Memory B cell (primary cell): ENCODE data around the gene CFAP299.
A peak's percentile ranks its signal among the peaks of the same experiment; 100 is the strongest.

Source experiments
- ATAC-seq: fragments of 150-1000 bp; cut with Tn5 transposase; 2 replicates; pipeline ENCODE4 v1.10.0; 2021; ENCODE audit warnings: low read depth, mild to moderate bottlenecking, moderate library complexity
- DNase-seq, 2 donors: peaks; one replicate each; pipeline ENCODE4 v3.0.0; 2022; ENCODE audit warnings: low spot score in 2 of 2
- H3K27ac Mint-ChIP-seq: one replicate; pipeline ENCODE4 v1.8.0; 2022; ENCODE audit warnings: mild to moderate bottlenecking, moderate library complexity, mixed read lengths
- H3K27me3 Mint-ChIP-seq: one replicate; pipeline ENCODE4 v1.8.0; 2022; ENCODE audit warnings: mixed read lengths
- H3K36me3 Mint-ChIP-seq: one replicate; pipeline ENCODE4 v1.8.0; 2022; ENCODE audit warnings: mild to moderate bottlenecking, mixed read lengths
- H3K4me1 Mint-ChIP-seq: one replicate; pipeline ENCODE4 v1.8.0; 2022; ENCODE audit warnings: mixed read lengths
- H3K4me3 Mint-ChIP-seq: one replicate; pipeline ENCODE4 v1.8.0; 2022; ENCODE audit warnings: mild to moderate bottlenecking, moderate library complexity, mixed read lengths
- H3K9me3 Mint-ChIP-seq: one replicate; pipeline ENCODE4 v1.8.0; 2022; ENCODE audit warnings: mixed read lengths

The CFAP299 gene

GRCh38 chr4:80542747-80543146 lies 207.2 kb downstream of the CFAP299 start:
- Mint-ChIP-seq H3K4me1 (peaks cover 2% of the 10 kb centered on the region), H3K9me3 (no peaks in the 10 kb centered on the region), H3K4me3 (no peak overlapping the region), H3K27me3 (peaks cover 7% of the 10 kb centered on the region), H3K27ac (no peak overlapping the region), H3K36me3 (no peaks in the 10 kb centered on the region)
- ATAC-seq (no peak), DNase-seq (no peak)

- peaks cover 8% of the 10 kb centered on the region for H3K9me3 Mint-ChIP-seq
- ATAC-seq (no peak), DNase-seq (no peak)
- no peak overlapping the region for H3K4me3 Mint-ChIP-seq
- H3K36me3 Mint-ChIP-seq, result peaks cover 3% of the 10 kb centered on the region
- H3K4me1 Mint-ChIP-seq, result no peaks in the 10 kb centered on the region
- H3K27me3 Mint-ChIP-seq, result peaks cover 3% of the 10 kb centered on the region
- no peak overlapping the region for H3K27ac Mint-ChIP-seq
Measured at GRCh38 chr4:80560337-80560736, 224.8 kb downstream of the CFAP299 start.

GRCh38 chr4:80566203-80566872 lies 230.8 kb downstream of the CFAP299 start:
- DNase-seq (no peak), ATAC-seq (no peak)

GRCh38 chr4:80568891-80569290 lies 233.4 kb downstream of the CFAP299 start:
- H3K36me3 Mint-ChIP-seq, result no peaks in the 10 kb centered on the region
- H3K9me3 Mint-ChIP-seq, result peaks cover 2% of the 10 kb centered on the region
- no peak overlapping the region for H3K27ac Mint-ChIP-seq
- ATAC-seq, result no peak
- DNase-seq, result no peak
- no peak overlapping the region for H3K4me3 Mint-ChIP-seq
- H3K27me3 Mint-ChIP-seq, result peaks cover 1% of the 10 kb centered on the region
- H3K4me1 Mint-ChIP-seq, result no peaks in the 10 kb centered on the region

More at GRCh38 chr4:80566203-80566872, 230.8 kb downstream of the CFAP299 start:
- H3K4me3 Mint-ChIP-seq, result no peak overlapping the region
- peaks cover 8% of the 10 kb centered on the region for H3K9me3 Mint-ChIP-seq
- H3K27me3 Mint-ChIP-seq, result peaks cover 3% of the 10 kb centered on the region
- H3K36me3 Mint-ChIP-seq, result peaks cover 3% of the 10 kb centered on the region
- no peak overlapping the region for H3K27ac Mint-ChIP-seq
- H3K4me1 Mint-ChIP-seq, result no peaks in the 10 kb centered on the region

- ATAC-seq, result no peak
- Mint-ChIP-seq H3K36me3 (no peaks in the 10 kb centered on the region), H3K27me3 (peaks cover 1% of the 10 kb centered on the region), H3K9me3 (peaks cover 2% of the 10 kb centered on the region), H3K27ac (no peak overlapping the region), H3K4me1 (no peaks in the 10 kb centered on the region), H3K4me3 (no peak overlapping the region)
- no peak for DNase-seq
Measured at GRCh38 chr4:80576796-80577195, 241.3 kb downstream of the CFAP299 start.

GRCh38 chr4:80578001-80578400 lies 242.5 kb downstream of the CFAP299 start:
- no peak for DNase-seq
- no peaks in the 10 kb centered on the region for H3K4me1 Mint-ChIP-seq
- peaks cover 2% of the 10 kb centered on the region for H3K9me3 Mint-ChIP-seq
- no peak overlapping the region for H3K4me3 Mint-ChIP-seq
- H3K27ac Mint-ChIP-seq, result no peak overlapping the region
- peaks cover 1% of the 10 kb centered on the region for H3K27me3 Mint-ChIP-seq
- no peaks in the 10 kb centered on the region for H3K36me3 Mint-ChIP-seq
- no peak for ATAC-seq

- no peaks in the 10 kb centered on the region for H3K9me3 Mint-ChIP-seq
- H3K27ac Mint-ChIP-seq, result no peak overlapping the region
- peaks cover 1% of the 10 kb centered on the region for H3K27me3 Mint-ChIP-seq
- no peak overlapping the region for H3K4me3 Mint-ChIP-seq
- H3K4me1 Mint-ChIP-seq, result no peaks in the 10 kb centered on the region
- DNase-seq (no peak), ATAC-seq (no peak)
- H3K36me3 Mint-ChIP-seq, result no peaks in the 10 kb centered on the region
Measured at GRCh38 chr4:80585542-80585941, 250.0 kb downstream of the CFAP299 start.

- Mint-ChIP-seq H3K27ac (no peak overlapping the region), H3K4me3 (no peak overlapping the region), H3K9me3 (no peaks in the 10 kb centered on the region), H3K36me3 (no peaks in the 10 kb centered on the region), H3K4me1 (no peaks in the 10 kb centered on the region), H3K27me3 (no peaks in the 10 kb centered on the region)
- DNase-seq (no peak), ATAC-seq (no peak)
Measured at GRCh38 chr4:80586716-80587115, 251.2 kb downstream of the CFAP299 start.

GRCh38 chr4:80587871-80588385 lies 252.4 kb downstream of the CFAP299 start:
- Mint-ChIP-seq H3K4me3 (no peak overlapping the region), H3K36me3 (no peaks in the 10 kb centered on the region), H3K27ac (no peak overlapping the region), H3K4me1 (no peaks in the 10 kb centered on the region), H3K27me3 (no peaks in the 10 kb centered on the region), H3K9me3 (no peaks in the 10 kb centered on the region)
- ATAC-seq (no peak), DNase-seq (no peak)

- peak; percentile 58 for ATAC-seq
- Mint-ChIP-seq H3K36me3 (no peaks in the 10 kb centered on the region), H3K4me1 (peaks cover 3% of the 10 kb centered on the region), H3K4me3 (no peak overlapping the region), H3K27me3 (no peaks in the 10 kb centered on the region), H3K9me3 (no peaks in the 10 kb centered on the region), H3K27ac (no peak overlapping the region)
- DNase-seq, result no peak
Measured at GRCh38 chr4:80592950-80593349, 257.4 kb downstream of the CFAP299 start.

GRCh38 chr4:80594701-80595100 lies 259.2 kb downstream of the CFAP299 start:
- H3K27ac Mint-ChIP-seq, result no peak overlapping the region
- ATAC-seq, result no peak
- no peak for DNase-seq
- no peaks in the 10 kb centered on the region for H3K27me3 Mint-ChIP-seq
- H3K4me1 Mint-ChIP-seq, result peaks cover 3% of the 10 kb centered on the region
- H3K4me3 Mint-ChIP-seq, result no peak overlapping the region
- H3K36me3 Mint-ChIP-seq, result no peaks in the 10 kb centered on the region
- H3K9me3 Mint-ChIP-seq, result no peaks in the 10 kb centered on the region

GRCh38 chr4:80608281-80608980 lies 272.9 kb downstream of the CFAP299 start:
- peaks cover 24% of the 10 kb centered on the region for H3K4me1 Mint-ChIP-seq
- H3K27me3 Mint-ChIP-seq, result peaks cover 1% of the 10 kb centered on the region
- DNase-seq, result no peak
- H3K9me3 Mint-ChIP-seq, result peaks cover 5% of the 10 kb centered on the region
- no peak for ATAC-seq
- no peaks in the 10 kb centered on the region for H3K36me3 Mint-ChIP-seq
- H3K27ac Mint-ChIP-seq, result no peak overlapping the region
- H3K4me3 Mint-ChIP-seq, result no peak overlapping the region

GRCh38 chr4:80610199-80610598 lies 274.7 kb downstream of the CFAP299 start:
- Mint-ChIP-seq H3K4me1 (peaks cover 25% of the 10 kb centered on the region), H3K9me3 (peaks cover 5% of the 10 kb centered on the region), H3K36me3 (no peaks in the 10 kb centered on the region), H3K27ac (no peak overlapping the region), H3K4me3 (peak overlapping the region; percentile 52), H3K27me3 (peaks cover 1% of the 10 kb centered on the region)
- peak; percentile 38 for ATAC-seq
- no peak for DNase-seq

GRCh38 chr4:80610845-80611677 lies 275.5 kb downstream of the CFAP299 start:
- peak overlapping the region; percentile 52 for H3K27ac Mint-ChIP-seq

More at GRCh38 chr4:80610845-80611677, 275.5 kb downstream of the CFAP299 start:
- DNase-seq (peak in 1 of 2 donors; percentile 33), ATAC-seq (peak; percentile 83)
- H3K4me1 Mint-ChIP-seq, result peaks cover 25% of the 10 kb centered on the region
- H3K36me3 Mint-ChIP-seq, result no peaks in the 10 kb centered on the region
- peaks cover 1% of the 10 kb centered on the region for H3K27me3 Mint-ChIP-seq
- peaks cover 5% of the 10 kb centered on the region for H3K9me3 Mint-ChIP-seq
- H3K4me3 Mint-ChIP-seq, result peak overlapping the region; percentile 64
